AML-193 (cell line): ENCODE data around the gene CALD1.

ENCODE experiments used
- DNase-seq, 2 experiments: peaks; one replicate each; lab custom pipeline; 2025; lab: John Stamatoyannopoulos, UW

CALD1 gene

DNA sequence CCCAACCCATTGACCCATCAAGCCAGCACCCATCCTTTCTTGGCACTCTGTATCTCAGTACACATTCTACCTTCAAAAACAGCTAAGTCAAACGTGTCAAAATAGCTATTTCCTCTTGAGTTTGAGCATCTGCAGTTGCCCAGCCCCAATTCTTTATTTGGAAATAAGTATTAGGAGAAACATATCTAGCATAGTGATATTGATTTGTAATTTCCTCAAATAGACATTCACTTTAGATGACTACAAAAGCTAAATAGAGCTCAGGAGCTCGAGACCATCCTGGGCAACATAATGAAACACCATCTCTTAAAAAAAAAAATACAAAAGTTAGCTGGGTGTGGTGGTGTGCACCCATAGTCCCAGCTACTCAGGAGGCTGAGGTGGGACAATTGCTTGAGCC lies 147.6 kb downstream of the CALD1 start:
- DNase-seq = no peak

DNA sequence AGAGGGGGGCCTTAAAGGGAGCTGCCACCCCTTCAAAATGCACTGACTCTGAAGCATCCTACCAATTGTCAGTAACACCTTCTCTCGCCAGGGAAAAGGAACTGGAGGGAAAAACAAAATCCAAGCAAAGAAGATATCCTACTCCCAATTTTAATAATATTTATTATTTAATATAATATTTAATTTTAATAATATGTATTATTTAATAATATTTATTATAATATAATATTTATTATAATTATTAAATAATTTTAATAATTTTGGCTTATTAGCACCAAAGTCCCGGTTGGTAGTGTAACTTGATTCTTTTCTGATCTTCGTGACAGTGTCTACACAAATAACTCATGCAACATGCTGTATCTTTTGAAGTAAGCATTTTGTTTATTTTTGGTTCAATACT lies 148.3 kb downstream of the CALD1 start:
- DNase-seq = no peak

DNA sequence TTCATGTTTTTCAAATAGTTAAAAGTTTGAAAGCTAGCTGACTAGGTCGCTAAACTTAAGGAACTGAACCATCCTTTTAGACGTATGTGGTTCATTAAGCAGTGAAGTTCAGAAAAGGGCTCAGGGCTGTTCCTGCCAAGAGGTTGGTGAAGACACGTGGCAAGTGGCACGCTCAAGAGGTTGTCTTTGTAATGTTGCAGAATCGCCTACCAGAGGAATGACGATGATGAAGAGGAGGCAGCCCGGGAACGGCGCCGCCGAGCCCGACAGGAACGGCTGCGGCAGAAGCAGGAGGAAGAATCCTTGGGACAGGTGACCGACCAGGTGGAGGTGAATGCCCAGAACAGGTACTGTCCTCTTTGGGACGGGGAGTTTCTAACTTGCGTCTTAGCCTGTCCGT lies 149.1 kb downstream of the CALD1 start:
- DNase-seq = no peak

DNA sequence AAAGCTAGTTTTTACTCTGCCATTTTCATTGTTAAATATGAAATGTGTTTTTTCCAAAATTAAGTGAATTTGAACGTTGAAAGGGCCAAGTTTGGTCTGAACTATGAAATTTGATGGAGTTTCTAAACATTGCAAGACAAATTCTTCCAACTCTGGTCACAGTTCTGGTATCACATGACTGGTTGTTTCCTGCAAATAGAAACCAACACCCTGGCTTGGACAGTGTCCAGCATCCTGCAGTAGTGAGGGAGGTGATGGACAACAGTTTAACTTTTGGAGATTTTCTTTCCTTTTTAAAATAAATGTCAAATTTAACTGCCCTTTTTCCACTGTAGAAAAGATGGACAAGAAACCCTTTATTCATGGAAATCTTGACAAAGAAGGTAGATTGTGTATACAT lies 152.1 kb downstream of the CALD1 start:
- no peak for DNase-seq

DNA sequence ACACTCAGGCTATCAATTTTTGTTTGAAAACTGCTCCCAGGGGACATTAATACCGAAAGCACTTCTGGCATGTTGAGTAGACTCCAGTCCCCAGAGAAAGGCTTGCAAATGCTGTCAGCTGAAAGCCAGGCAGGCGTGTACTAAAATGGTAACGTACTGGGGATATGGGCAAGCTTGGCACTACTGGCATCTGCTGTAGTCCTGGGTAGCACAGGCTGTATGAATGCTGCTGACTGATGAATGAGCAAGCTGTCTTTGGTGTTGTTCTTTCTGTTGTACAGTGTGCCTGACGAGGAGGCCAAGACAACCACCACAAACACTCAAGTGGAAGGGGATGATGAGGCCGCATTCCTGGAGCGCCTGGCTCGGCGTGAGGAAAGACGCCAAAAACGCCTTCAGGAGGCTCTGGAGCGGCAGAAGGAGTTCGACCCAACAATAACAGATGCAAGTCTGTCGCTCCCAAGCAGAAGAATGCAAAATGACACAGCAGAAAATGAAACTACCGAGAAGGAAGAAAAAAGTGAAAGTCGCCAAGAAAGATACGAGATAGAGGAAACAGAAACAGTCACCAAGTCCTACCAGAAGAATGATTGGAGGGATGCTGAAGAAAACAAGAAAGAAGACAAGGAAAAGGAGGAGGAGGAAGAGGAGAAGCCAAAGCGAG lies 153.4 kb downstream of the CALD1 start:
- DNase-seq = no peak

DNA sequence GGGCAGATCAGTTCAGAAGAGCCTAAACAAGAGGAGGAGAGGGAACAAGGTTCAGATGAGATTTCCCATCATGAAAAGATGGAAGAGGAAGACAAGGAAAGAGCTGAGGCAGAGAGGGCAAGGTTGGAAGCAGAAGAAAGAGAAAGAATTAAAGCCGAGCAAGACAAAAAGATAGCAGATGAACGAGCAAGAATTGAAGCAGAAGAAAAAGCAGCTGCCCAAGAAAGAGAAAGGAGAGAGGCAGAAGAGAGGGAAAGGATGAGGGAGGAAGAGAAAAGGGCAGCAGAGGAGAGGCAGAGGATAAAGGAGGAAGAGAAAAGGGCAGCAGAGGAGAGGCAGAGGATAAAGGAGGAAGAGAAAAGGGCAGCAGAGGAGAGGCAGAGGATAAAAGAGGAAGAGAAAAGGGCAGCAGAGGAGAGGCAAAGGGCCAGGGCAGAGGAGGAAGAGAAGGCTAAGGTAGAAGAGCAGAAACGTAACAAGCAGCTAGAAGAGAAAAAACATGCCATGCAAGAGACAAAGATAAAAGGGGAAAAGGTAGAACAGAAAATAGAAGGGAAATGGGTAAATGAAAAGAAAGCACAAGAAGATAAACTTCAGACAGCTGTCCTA lies 154.1 kb downstream of the CALD1 start:
- DNase-seq = no peak

DNA sequence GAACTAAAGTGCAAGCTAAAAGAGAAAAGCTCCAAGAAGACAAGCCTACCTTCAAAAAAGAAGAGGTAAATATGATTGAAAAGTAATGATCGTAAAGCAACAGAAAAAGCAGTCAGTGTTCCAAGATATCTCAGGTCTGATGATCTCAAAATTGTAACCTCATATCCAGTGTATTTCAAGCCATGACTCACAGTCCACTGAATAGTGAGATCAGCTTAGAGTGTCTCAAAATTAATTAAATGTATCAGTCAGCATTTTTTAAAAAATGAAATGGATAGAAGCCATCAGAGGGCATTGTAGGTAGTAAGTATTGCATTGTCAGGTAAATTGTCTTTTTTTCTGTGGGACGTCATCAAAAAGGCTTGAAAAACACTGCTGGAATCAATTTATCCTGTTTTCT lies 156.3 kb downstream of the CALD1 start:
- DNase-seq = no peak

DNA sequence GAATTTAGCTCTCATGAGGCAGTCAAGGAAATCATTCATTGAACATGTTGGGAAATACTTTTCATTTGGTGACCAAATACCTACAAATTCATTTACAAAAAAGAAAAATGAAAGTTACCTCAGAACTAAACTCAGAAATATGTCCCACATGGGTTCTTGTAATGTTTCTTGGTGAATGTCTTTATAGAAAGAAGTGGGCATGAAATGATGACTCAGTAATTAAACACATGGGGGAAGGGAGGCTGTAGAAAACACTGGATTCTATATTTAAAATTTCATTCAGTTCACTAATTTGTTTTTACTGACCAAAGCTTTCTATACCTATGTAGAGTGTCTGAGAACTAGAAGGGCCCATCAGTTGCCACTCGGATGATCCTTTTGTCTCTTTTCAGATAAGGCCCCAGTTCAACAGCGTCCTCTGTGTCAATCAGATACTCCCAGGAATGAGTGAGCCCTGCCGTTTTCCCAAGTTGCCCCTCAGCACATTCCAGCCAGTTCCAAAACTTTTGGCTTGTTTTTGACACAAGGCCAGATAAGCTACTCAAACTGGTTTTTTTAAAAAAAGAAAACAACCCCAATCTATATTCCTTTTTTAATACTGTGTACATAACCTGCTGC lies 157.6 kb downstream of the CALD1 start:
- DNase-seq = no peak

DNA sequence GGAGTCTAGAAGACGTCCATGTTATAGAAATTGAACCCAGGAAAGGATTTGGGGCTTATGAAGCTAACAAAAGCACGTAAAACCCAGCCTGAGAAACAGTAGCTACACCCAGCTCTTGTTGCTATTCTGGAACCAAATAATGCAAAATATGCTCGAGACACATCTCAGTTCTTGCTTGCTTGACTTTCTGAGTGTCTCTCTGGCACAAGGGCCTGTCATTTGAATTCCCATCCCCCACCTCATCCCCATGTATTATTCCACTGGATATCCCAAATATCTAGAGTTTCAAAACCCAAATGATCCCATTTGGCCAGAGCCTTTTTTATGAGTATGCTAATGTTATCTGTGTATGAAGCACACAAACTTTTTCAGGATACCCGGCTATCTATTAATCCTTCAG lies 158.7 kb downstream of the CALD1 start:
- DNase-seq = no peak

DNA sequence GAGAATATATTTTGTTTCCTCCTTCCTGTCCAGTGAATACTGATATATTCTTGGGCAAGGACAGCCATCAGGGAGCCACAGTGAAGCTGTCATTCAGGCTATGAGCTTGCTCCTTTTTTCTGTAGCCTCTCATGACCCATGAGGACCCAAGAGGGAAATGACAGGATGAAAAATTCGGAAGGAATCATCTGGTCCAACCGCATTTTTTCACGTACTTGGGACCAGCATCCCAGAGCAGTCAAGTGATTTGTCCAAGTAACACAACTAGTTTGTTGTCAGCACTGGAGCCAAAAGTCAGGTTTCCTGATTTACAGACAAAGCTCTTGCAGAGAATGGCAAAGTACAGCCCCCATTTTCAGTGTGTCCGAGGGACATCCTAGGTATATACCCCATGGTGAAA lies 159.7 kb downstream of the CALD1 start:
- DNase-seq = no peak

DNA sequence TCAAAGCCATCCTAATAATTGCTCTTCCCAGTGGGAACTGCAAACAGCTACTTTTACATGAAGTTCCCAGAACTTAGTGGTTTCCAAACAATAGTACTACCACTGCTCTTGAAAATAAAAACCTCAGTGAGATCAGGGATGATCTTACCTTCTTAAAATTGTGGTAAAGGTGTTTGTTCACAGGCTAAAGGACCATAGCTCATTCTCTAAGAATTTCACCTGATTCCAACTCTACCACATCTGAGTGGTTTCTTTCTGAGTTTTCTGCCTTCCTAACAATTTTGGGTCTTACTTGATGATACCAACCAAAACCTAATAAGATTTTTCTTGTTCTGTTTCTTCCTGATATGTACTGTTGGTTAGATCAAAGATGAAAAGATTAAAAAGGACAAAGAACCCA lies 161.3 kb downstream of the CALD1 start:
- DNase-seq = no peak

DNA sequence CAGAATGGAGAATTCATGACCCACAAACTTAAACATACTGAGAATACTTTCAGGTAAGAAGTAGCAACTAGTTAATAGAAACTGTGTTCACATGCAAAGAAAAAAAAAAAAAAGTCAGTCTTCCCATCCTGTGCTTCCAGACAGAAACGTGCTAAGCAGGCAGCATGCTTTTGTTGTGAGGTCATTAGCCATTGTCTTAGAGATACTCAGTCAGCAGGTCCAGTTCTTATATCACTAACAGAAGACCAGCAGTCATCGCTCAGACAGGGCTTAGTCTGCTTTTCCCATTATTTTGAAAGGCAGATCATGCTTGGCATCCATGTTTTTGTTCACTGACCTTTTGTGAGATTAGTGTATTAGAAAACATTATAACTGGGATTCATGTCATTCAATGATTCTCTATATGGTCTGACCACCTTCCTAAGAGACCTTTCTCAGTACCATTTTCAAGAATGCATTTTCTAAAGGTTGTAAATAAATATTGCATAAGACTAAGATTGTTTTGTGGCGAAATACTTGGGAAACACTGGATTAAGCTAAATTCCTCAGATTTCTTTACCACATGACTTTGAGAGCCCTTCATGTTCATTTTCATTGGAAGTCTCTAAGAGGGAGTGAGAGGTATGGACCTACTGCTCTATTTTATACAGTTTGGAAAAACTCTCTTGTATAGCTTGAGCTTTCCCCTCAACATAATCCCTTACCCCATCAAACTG lies 161.9 kb downstream of the CALD1 start:
- no peak for DNase-seq

DNA sequence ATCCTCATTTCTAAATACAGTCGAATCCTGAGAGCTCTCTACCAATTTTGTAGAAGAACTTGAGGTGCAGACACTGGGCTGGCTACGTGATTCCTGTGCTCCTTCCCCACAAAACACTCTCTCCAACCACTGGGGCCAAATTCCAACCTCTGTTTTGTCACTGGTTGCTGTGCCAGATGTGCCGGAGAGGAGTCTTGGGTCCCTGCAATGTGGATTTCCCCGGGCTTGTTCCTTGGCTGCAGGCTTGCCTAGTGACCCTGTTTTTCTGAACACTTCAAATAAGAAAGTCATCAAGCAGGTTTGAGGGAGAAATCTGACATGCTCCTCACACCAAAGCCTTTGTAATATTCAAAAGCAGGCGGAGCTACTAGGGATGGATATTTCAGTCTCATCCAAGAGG lies 162.5 kb downstream of the CALD1 start:
- DNase-seq = no peak

DNA sequence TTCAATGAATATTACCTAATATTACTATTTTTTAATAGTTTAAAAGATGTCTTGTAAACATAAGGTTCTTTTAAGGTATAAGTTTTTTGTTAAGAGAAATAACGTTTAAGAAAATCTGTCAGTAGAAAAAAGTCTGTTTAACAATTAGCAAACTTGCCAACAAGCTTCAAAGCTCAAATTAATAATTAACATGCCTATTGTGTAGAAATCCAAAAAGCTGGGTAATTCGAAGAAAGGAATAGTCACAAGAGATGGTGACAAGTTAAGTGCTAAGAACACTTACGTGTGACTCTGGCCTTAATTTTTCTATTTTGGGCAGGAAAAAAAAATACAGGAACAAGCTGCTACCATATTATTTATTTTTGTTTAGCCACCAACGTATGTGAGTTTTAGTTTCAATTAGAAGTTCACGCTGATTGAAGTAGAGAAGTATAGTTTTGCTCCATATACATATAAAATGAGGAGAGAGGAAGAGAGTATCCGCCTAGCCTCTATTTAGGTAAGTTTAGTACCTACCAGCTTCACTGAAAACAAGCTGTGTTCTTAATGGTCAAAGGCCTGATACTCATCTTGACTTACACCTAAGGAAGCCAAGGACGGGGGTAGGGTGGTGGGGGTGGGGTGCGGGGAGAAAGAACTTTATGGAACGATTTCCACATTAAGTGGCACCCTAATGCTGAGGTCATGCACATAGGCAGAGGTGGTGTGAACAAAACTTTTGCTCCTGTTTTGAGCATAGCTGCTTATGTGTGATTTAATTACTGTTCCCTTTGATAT lies 163.4 kb downstream of the CALD1 start:
- DNase-seq = no peak

DNA sequence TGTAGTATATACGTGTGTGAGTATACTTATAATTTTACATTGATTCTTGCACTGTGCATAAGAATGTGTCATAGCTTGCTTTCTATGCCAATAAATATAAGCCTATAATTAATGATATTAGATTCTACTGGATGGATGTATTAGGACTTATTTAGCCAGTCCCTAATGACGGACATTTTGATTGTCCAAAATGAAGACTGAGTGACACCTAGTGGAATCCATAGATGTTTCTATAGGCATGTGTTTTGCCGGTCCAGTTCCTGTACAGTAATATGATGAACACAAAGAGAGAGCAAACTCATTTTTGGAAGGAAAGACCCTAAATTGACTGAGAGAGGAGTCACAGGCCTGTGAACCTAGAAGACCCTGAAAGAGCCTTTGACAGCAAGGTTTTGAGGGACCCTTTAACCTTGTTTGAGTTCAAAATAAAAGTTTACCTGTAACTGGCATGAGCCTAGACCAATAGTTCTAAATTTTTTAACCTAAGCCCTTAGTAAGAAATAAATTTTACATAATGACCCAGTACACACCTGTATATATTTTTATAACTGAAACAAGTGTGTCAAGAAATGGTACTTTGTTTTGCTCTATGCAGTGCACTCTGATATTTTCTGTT lies 164.5 kb downstream of the CALD1 start:
- DNase-seq = peak in 1 of 2 experiments; percentile 1

DNA sequence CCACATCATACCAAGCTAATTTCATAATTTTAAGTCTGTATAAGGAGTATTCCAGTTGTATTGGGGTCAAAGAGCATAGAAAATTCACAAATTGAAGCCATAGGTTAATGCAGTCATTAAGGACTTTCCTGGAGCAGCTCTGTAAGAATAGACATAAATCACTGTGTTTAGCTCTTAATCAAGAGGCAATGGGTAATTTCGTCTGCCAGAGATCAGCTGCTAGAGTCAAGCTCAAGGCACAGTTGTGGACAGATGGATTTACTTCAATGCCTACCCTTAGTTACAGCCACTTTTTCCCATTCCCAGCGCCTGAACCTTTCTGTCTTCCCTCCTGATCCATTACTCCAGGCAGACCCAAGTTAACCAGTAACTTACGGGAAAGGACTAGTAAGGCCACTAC lies 166.3 kb downstream of the CALD1 start:
- DNase-seq = no peak

DNA sequence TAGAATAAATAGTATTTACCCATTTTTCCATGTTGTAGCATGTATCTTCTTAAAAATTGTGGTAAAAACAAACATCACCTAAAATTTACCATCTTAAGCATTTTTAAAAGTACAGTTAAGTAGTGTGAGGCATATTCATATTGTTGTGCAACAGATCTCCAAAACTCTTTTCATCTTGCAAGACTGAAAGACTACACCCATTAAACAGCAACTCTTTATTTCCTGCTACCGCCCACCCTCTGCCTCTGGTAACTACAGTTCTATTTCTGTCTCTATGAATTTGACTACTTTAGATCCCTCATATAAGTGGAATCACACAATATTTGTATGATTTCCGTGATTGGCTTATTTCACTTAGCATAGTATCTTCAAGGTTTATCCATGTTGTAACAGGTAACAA lies 166.8 kb downstream of the CALD1 start:
- DNase-seq = no peak

DNA sequence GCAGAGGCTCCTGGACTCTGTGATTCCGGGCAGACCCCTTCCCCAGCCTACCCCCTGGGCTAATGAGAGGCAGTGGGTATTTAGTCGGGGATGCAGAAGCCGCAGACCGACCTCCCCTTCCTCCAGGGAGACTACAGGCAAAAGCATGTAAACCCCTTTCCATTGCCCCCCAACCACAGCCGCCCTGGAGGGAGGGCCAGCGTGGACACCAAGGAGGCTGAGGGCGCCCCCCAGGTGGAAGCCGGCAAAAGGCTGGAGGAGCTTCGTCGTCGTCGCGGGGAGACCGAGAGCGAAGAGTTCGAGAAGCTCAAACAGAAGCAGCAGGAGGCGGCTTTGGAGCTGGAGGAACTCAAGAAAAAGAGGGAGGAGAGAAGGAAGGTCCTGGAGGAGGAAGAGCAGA lies 167.9 kb downstream of the CALD1 start:
- no peak for DNase-seq

DNA sequence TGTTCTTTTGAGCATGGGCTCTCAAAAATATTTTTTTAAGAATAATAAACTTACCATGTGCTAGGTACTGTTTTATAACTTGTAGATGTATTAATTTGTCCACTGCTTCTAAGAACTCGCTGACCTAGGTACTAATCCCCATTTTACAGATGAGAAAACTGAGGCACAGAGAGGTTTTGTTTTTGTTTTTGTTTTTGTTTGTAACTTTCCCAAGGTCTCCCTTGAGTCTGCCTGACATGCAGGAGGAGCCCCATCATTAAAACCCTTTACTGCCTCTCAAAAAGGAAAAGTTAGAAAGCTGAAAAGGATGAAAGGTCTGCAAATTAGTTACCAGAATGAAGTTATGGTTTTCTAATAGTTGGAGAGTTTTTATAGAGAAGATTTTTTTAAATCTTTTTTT lies 168.4 kb downstream of the CALD1 start:
- DNase-seq = no peak

DNA sequence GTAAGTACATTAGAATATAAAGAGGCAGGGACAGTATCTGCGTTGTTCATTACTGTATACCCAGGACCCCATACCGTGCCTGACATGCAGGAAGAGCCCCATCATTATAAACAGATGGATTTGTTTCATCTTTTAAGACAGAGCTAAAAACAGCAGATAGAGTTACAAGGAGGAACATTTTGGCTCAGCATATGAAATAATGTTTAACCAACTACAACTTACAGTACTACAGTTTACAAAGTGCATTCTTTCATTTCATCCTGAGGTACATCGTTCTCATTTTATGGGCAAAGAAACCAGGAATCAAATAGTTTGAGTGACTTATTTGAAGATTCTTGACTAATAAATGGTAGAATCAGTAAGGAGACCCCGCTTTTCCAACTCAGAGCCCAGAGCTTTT lies 168.8 kb downstream of the CALD1 start:
- DNase-seq = no peak

DNA sequence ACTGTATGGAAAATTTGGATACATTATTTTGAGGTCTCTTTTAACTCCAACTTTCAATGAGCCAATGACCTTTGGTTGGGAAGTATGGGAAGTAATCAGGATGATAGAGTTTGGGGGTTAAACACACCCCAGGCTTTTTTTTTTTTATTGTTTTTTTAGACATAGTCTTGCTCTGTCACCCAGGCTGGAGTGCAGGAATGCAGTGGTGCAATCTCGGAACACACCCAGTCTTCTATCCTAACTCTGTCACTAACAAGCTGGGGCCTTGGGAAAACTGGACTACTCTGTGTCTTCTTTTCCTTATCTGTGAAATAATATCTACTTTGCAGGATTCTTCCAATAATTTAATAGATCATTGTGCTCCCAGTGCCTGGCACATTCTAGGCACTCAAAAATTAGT lies 169.3 kb downstream of the CALD1 start:
- DNase-seq = no peak

DNA sequence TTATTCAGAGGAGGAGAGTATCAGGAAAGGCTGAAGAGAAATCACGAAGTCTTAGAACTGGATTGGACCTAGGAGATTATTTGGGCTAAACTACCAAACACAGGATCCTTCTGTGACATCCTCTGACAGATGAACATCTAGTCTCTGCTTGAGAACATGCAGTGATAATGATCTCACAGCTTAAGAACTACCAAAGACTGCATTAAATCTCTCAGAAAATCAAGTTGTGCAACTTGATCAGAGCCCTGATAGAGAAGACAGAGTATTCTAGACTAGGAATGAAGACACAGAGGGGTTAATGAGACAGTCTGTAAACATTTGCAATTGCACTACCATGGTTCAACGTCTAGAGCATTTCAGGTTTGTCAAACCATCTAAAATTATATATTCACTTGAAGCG lies 169.7 kb downstream of the CALD1 start:
- DNase-seq = no peak
